Neuron (in vitro differentiated cells): ENCODE results near the gene CHP2.
"Not testable (repeated sequence)": the region's sequence is repeated elsewhere in the genome, so short reads cannot be mapped to it uniquely, and the experiment has no call there.

Experiments used
- H2AFZ ChIP-seq: one replicate; pipeline ENCODE4 v1.6.1; 2013; ENCODE audit warnings: low read depth, mild to moderate bottlenecking, inconsistent platforms, low read length, moderate library complexity
- H3K27me3 ChIP-seq: one replicate; pipeline ENCODE4 v1.6.1; 2013; ENCODE audit warnings: low read length; ENCODE audit not compliant: insufficient read depth
- H3K36me3 ChIP-seq: one replicate; pipeline ENCODE4 v1.6.1; 2013; ENCODE audit warnings: low read length; ENCODE audit not compliant: insufficient read depth
- H3K4me1 ChIP-seq: one replicate; pipeline ENCODE4 v1.6.1; 2013; ENCODE audit warnings: low read length; ENCODE audit not compliant: insufficient read depth
- H3K4me3 ChIP-seq: 2 replicates; pipeline ENCODE4 v1.5.1; 2013; ENCODE audit warnings: mild to moderate bottlenecking, low read length, moderate library complexity
- H3K9me3 ChIP-seq: one replicate; pipeline ENCODE4 v1.6.1; 2013; ENCODE audit warnings: low read length

Gene CHP2

GRCh38 chr16:23728112-23728477 is 26.7 kb upstream of the CHP2 start:
- no peaks in the 10 kb centered on the region for H3K27me3 ChIP-seq
- no peak overlapping the region for H3K4me3 ChIP-seq
- H3K9me3 ChIP-seq = no peaks in the 10 kb centered on the region
- H2AFZ ChIP-seq = peak overlapping the region; percentile 7
- no peaks in the 10 kb centered on the region for H3K36me3 ChIP-seq
- no peaks in the 10 kb centered on the region for H3K4me1 ChIP-seq

- no peaks in the 10 kb centered on the region for H3K27me3 ChIP-seq
- H2AFZ ChIP-seq = no peak overlapping the region
- H3K36me3 ChIP-seq = no peaks in the 10 kb centered on the region
- no peaks in the 10 kb centered on the region for H3K9me3 ChIP-seq
- no peak overlapping the region for H3K4me3 ChIP-seq
- no peaks in the 10 kb centered on the region for H3K4me1 ChIP-seq
Observed at GRCh38 chr16:23729503-23730424, 25.1 kb upstream of the CHP2 start.

- H3K4me1 ChIP-seq = no peaks in the 10 kb centered on the region
- no peak overlapping the region for H2AFZ ChIP-seq
- no peaks in the 10 kb centered on the region for H3K27me3 ChIP-seq
- no peak overlapping the region for H3K4me3 ChIP-seq
- H3K36me3 ChIP-seq = no peaks in the 10 kb centered on the region
- no peaks in the 10 kb centered on the region for H3K9me3 ChIP-seq
Observed at GRCh38 chr16:23734176-23734893, 20.5 kb upstream of the CHP2 start.

GRCh38 chr16:23737423-23738028 is 17.3 kb upstream of the CHP2 start:
- not testable (repeated sequence) for H3K9me3 ChIP-seq, H3K36me3 ChIP-seq, H3K4me1 ChIP-seq, H2AFZ ChIP-seq, H3K27me3 ChIP-seq, H3K4me3 ChIP-seq

GRCh38 chr16:23739516-23739915 is 15.3 kb upstream of the CHP2 start:
- Histone ChIP-seq H3K36me3 (no peaks in the 10 kb centered on the region), H3K4me1 (no peaks in the 10 kb centered on the region)

GRCh38 chr16:23741675-23742303 is 13.0 kb upstream of the CHP2 start:
- Histone ChIP-seq H3K9me3 (no peaks in the 10 kb centered on the region), H3K27me3 (no peaks in the 10 kb centered on the region), H3K4me1 (no peaks in the 10 kb centered on the region), H2AFZ (no peak overlapping the region), H3K36me3 (no peaks in the 10 kb centered on the region), H3K4me3 (no peak overlapping the region)

More at GRCh38 chr16:23739516-23739915, 15.3 kb upstream of the CHP2 start:
- Histone ChIP-seq H2AFZ (no peak overlapping the region), H3K27me3 (no peaks in the 10 kb centered on the region), H3K4me3 (no peak overlapping the region), H3K9me3 (no peaks in the 10 kb centered on the region)

GRCh38 chr16:23742766-23743165 is 12.1 kb upstream of the CHP2 start:
- Histone ChIP-seq H3K36me3 (no peaks in the 10 kb centered on the region), H3K9me3 (no peaks in the 10 kb centered on the region), H2AFZ (no peak overlapping the region), H3K4me1 (no peaks in the 10 kb centered on the region), H3K4me3 (no peak overlapping the region), H3K27me3 (peaks cover 2% of the 10 kb centered on the region)

GRCh38 chr16:23745263-23745662 is 9.6 kb upstream of the CHP2 start:
- Histone ChIP-seq H3K27me3 (peaks cover 2% of the 10 kb centered on the region), H3K4me3 (no peak overlapping the region), H3K4me1 (no peaks in the 10 kb centered on the region), H2AFZ (no peak overlapping the region), H3K36me3 (no peaks in the 10 kb centered on the region), H3K9me3 (no peaks in the 10 kb centered on the region)

- Histone ChIP-seq H3K36me3 (no peaks in the 10 kb centered on the region), H3K27me3 (peaks cover 3% of the 10 kb centered on the region), H3K4me3 (no peak overlapping the region), H3K4me1 (no peaks in the 10 kb centered on the region), H3K9me3 (no peaks in the 10 kb centered on the region), H2AFZ (no peak overlapping the region)
Observed at GRCh38 chr16:23748630-23749029, 6.2 kb upstream of the CHP2 start.

- not testable (repeated sequence) for H3K4me3 ChIP-seq, H3K9me3 ChIP-seq, H2AFZ ChIP-seq, H3K36me3 ChIP-seq, H3K4me1 ChIP-seq
- H3K27me3 ChIP-seq = peaks cover 27% of the 10 kb centered on the region
Observed at GRCh38 chr16:23751053-23751452, 3.8 kb upstream of the CHP2 start.

- Histone ChIP-seq H3K36me3 (no peaks in the 10 kb centered on the region), H3K4me1 (no peaks in the 10 kb centered on the region), H2AFZ (no peak overlapping the region), H3K9me3 (peaks cover 3% of the 10 kb centered on the region), H3K27me3 (peaks cover 32% of the 10 kb centered on the region), H3K4me3 (no peak overlapping the region)
Observed at GRCh38 chr16:23753908-23754593, 775 bp upstream of the CHP2 start.

- no peaks in the 10 kb centered on the region for H3K36me3 ChIP-seq
- H3K9me3 ChIP-seq = peaks cover 3% of the 10 kb centered on the region
- peaks cover 32% of the 10 kb centered on the region for H3K27me3 ChIP-seq
- no peak overlapping the region for H3K4me3 ChIP-seq
- no peak overlapping the region for H2AFZ ChIP-seq
- H3K4me1 ChIP-seq = no peaks in the 10 kb centered on the region
Observed at GRCh38 chr16:23755484-23755809, 621 bp downstream of the CHP2 start.
